ENCODE results near the gene WNT2B.

The WNT2B gene

GRCh38 chr1:112527266-112528010, 18.7 kb downstream of the WNT2B start:
- peak; percentile 63 for DNase-seq (ENCODE audit: low read depth, low spot score)

- no peak for DNase-seq (ENCODE audit: low read depth, low spot score)
Measured at GRCh38 chr1:112528076-112528475, 19.3 kb downstream of the WNT2B start.

GRCh38 chr1:112529301-112529700, 20.5 kb downstream of the WNT2B start:
- DNase-seq (ENCODE audit: low read depth, low spot score), result no peak

GRCh38 chr1:112530832-112531231, 22.1 kb downstream of the WNT2B start:
- DNase-seq (ENCODE audit: low read depth, low spot score), result no peak

GRCh38 chr1:112532064-112532463, 23.3 kb downstream of the WNT2B start:
- DNase-seq (ENCODE audit: low read depth, low spot score), result no peak

- no peak for DNase-seq (ENCODE audit: low read depth, low spot score)
Measured at GRCh38 chr1:112533029-112533428, 24.3 kb downstream of the WNT2B start.

- no peak for DNase-seq (ENCODE audit: low read depth, low spot score)
Measured at GRCh38 chr1:112536561-112536960, 27.8 kb downstream of the WNT2B start.

- DNase-seq (ENCODE audit: low read depth, low spot score), result no peak
Measured at GRCh38 chr1:112537456-112537855, 28.7 kb downstream of the WNT2B start.

GRCh38 chr1:112538883-112539282, 30.1 kb downstream of the WNT2B start:
- no peak for DNase-seq (ENCODE audit: low read depth, low spot score)

GRCh38 chr1:112540226-112540794, 31.5 kb downstream of the WNT2B start:
- no peak for DNase-seq (ENCODE audit: low read depth, low spot score)

GRCh38 chr1:112541299-112541698, 32.5 kb downstream of the WNT2B start:
- no peak for DNase-seq (ENCODE audit: low read depth, low spot score)

GRCh38 chr1:112542206-112542973, 33.6 kb downstream of the WNT2B start:
- no peak for DNase-seq (ENCODE audit: low read depth, low spot score)

- DNase-seq (ENCODE audit: low read depth, low spot score), result no peak
Measured at GRCh38 chr1:112544011-112544688, 35.4 kb downstream of the WNT2B start.

- DNase-seq (ENCODE audit: low read depth, low spot score), result no peak
Measured at GRCh38 chr1:112544751-112545150, 36.0 kb downstream of the WNT2B start.

GRCh38 chr1:112546076-112546475, 37.3 kb downstream of the WNT2B start:
- no peak for DNase-seq (ENCODE audit: low read depth, low spot score)

GRCh38 chr1:112548547-112548946, 39.8 kb downstream of the WNT2B start:
- DNase-seq (ENCODE audit: low read depth, low spot score), result no peak

- no peak for DNase-seq (ENCODE audit: low read depth, low spot score)
Measured at GRCh38 chr1:112549590-112549989, 40.8 kb downstream of the WNT2B start.

GRCh38 chr1:112554411-112554810, 45.6 kb downstream of the WNT2B start:
- no peak for DNase-seq (ENCODE audit: low read depth, low spot score)

- DNase-seq (ENCODE audit: low read depth, low spot score), result no peak
Measured at GRCh38 chr1:112557385-112557784, 48.6 kb downstream of the WNT2B start.

GRCh38 chr1:112558634-112559033, 49.9 kb downstream of the WNT2B start:
- DNase-seq (ENCODE audit: low read depth, low spot score), result no peak

- no peak for DNase-seq (ENCODE audit: low read depth, low spot score)
Measured at GRCh38 chr1:112563341-112563740, 54.6 kb downstream of the WNT2B start.

GRCh38 chr1:112564081-112564480, 55.3 kb downstream of the WNT2B start:
- DNase-seq (ENCODE audit: low read depth, low spot score), result no peak

Measured in smooth muscle cell of the brain vasculature (primary cell).